GM18526 (cell line): ENCODE results near the gene TMPRSS11D.

Experiments used
- POLR2A ChIP-seq: IDR thresholded peaks from 3 replicates; pipeline ENCODE4 v1.6.1; 2011; ENCODE audit not compliant: insufficient read length; ENCODE audit errors: extremely low read depth

Gene TMPRSS11D

GRCh38 chr4:67899096-67899495 is 15.3 kb upstream of the TMPRSS11D start:
- no peak for TF ChIP-seq POLR2A

- TF ChIP-seq POLR2A: no peak
These were observed 13.9 kb upstream of the TMPRSS11D start for GRCh38 chr4:67897686-67898085.

- TF ChIP-seq POLR2A: no peak
These were observed 12.7 kb upstream of the TMPRSS11D start for GRCh38 chr4:67896421-67897065.

GRCh38 chr4:67894659-67895058 is 10.9 kb upstream of the TMPRSS11D start:
- TF ChIP-seq POLR2A: no peak

GRCh38 chr4:67892905-67893304 is 9.1 kb upstream of the TMPRSS11D start:
- no peak for TF ChIP-seq POLR2A

- no peak for TF ChIP-seq POLR2A
These were observed 8.5 kb upstream of the TMPRSS11D start for GRCh38 chr4:67892253-67892652.

- no peak for TF ChIP-seq POLR2A
These were observed 7.8 kb upstream of the TMPRSS11D start for GRCh38 chr4:67891645-67892044.

GRCh38 chr4:67886281-67886680 is 2.5 kb upstream of the TMPRSS11D start:
- no peak for TF ChIP-seq POLR2A

GRCh38 chr4:67885762-67886161 is 2.0 kb upstream of the TMPRSS11D start:
- TF ChIP-seq POLR2A: no peak

- TF ChIP-seq POLR2A: no peak
These were observed 899 bp upstream of the TMPRSS11D start for GRCh38 chr4:67884701-67885100.

GRCh38 chr4:67883458-67883857 is 344 bp downstream of the TMPRSS11D start:
- TF ChIP-seq POLR2A: no peak

- no peak for TF ChIP-seq POLR2A
These were observed 2.8 kb downstream of the TMPRSS11D start for GRCh38 chr4:67880866-67881610.

GRCh38 chr4:67879486-67879885 is 4.3 kb downstream of the TMPRSS11D start:
- TF ChIP-seq POLR2A: no peak

GRCh38 chr4:67877086-67877485 is 6.7 kb downstream of the TMPRSS11D start:
- TF ChIP-seq POLR2A: no peak

- TF ChIP-seq POLR2A: no peak
These were observed 8.8 kb downstream of the TMPRSS11D start for GRCh38 chr4:67874986-67875385.

GRCh38 chr4:67873116-67873515 is 10.7 kb downstream of the TMPRSS11D start:
- no peak for TF ChIP-seq POLR2A

GRCh38 chr4:67871867-67872266 is 11.9 kb downstream of the TMPRSS11D start:
- no peak for TF ChIP-seq POLR2A
